ENCODE data around the gene CD22.

The CD22 gene

DNA sequence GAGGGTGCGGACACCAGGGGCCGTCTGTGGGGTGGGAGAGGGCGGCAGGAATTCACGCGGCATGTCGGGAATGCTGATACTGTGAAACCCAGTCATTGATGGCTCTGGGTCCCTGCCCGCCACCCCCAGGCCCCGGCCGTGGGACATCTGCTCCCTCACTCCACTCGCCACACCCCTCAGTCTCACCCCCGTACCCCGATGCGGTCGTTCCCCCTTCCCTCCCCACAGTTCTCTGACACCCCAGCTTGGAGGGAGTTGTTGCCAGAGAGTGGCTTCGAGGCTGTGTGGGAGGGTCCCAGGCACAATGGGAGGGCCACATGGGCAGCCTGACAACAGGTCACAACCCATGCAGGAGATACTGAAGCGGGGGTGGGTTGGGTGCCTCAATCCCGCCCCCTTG, 35.2 kb upstream of the CD22 start:
- Histone ChIP-seq H3K14ac (ENCODE audit: low read length) (no peak overlapping the region), H3K79me1 (ENCODE audit: low read length) (no peaks in the 10 kb centered on the region)
- DNase-seq: no peak

GRCh38 chr19:35294328-35294727, 34.7 kb upstream of the CD22 start:
- no peaks in the 10 kb centered on the region for H3K27me3 ChIP-seq (ENCODE audit: insufficient read depth, low read length)
- H2BK120ac ChIP-seq (ENCODE audit: insufficient read depth, low read length, poor library complexity): no peak overlapping the region
- no peak overlapping the region for H3K14ac ChIP-seq (ENCODE audit: low read length)
- H3K27ac ChIP-seq (ENCODE audit: low read depth, low read length): no peak overlapping the region
- no peak overlapping the region for H3K18ac ChIP-seq (ENCODE audit: low read length)
- no peak overlapping the region for H3K9ac ChIP-seq (ENCODE audit: low read length)
- no peak overlapping the region for H4K91ac ChIP-seq (ENCODE audit: low read depth, low read length)
- H3K23ac ChIP-seq (ENCODE audit: low read length): no peak overlapping the region
- no peak overlapping the region for H3K4me2 ChIP-seq (ENCODE audit: low read length)
- no peaks in the 10 kb centered on the region for H3K79me1 ChIP-seq (ENCODE audit: low read length)
- no peaks in the 10 kb centered on the region for H3K36me3 ChIP-seq (ENCODE audit: control insufficient read depth in 1 of 2, insufficient read depth in 2 of 2, low read length in 2 of 2)
- H2BK12ac ChIP-seq (ENCODE audit: low read length): no peak overlapping the region
- H2AFZ ChIP-seq (ENCODE audit: insufficient read depth, low read length, poor library complexity): no peak overlapping the region
- DNase-seq: no peak
- H4K12ac ChIP-seq (ENCODE audit: low read depth, low read length): no peak overlapping the region
- H3K4me1 ChIP-seq (ENCODE audit: control insufficient read depth in 1 of 2, insufficient read depth in 2 of 2, low read length in 2 of 2): peaks cover 0 to 2% of the 10 kb centered on the region in 2 experiments
- H3K4ac ChIP-seq (ENCODE audit: low read depth, low read length): no peak overlapping the region
- H4K8ac ChIP-seq (ENCODE audit: low read depth, low read length): no peak overlapping the region
- H2AK5ac ChIP-seq (ENCODE audit: low read length): no peak overlapping the region
- H3K9me3 ChIP-seq (ENCODE audit: insufficient read depth, low read depth, low read length): peaks cover 19% of the 10 kb centered on the region
- H3K79me2 ChIP-seq (ENCODE audit: control insufficient read depth, insufficient read depth, low read length, poor library complexity): no peaks in the 10 kb centered on the region
- no peak overlapping the region for H3K4me3 ChIP-seq (ENCODE audit: low read depth, low read length)
- H2BK5ac ChIP-seq (ENCODE audit: low read depth, low read length, poor library complexity): no peak overlapping the region
- no CpG with 5 or more reads among the region's 3 CpGs for WGBS (ENCODE audit: extremely low coverage, insufficient coverage, insufficient read length)

More for the DNA sequence above, 35.2 kb upstream of the CD22 start:
- Histone ChIP-seq H3K4me3 (ENCODE audit: low read depth, low read length) (no peak overlapping the region), H3K79me2 (ENCODE audit: control insufficient read depth, insufficient read depth, low read length, poor library complexity) (no peaks in the 10 kb centered on the region), H4K12ac (ENCODE audit: low read depth, low read length) (no peak overlapping the region), H3K4ac (ENCODE audit: low read depth, low read length) (no peak overlapping the region), H3K27me3 (ENCODE audit: insufficient read depth, low read length) (no peaks in the 10 kb centered on the region), H3K27ac (ENCODE audit: low read depth, low read length) (no peak overlapping the region), H4K8ac (ENCODE audit: low read depth, low read length) (no peak overlapping the region), H3K36me3 (ENCODE audit: control insufficient read depth in 1 of 2, insufficient read depth in 2 of 2, low read length in 2 of 2) (no peaks in the 10 kb centered on the region), H2BK5ac (ENCODE audit: low read depth, low read length, poor library complexity) (no peak overlapping the region), H2BK120ac (ENCODE audit: insufficient read depth, low read length, poor library complexity) (no peak overlapping the region), H2AK5ac (ENCODE audit: low read length) (no peak overlapping the region), H2BK12ac (ENCODE audit: low read length) (no peak overlapping the region), H4K91ac (ENCODE audit: low read depth, low read length) (no peak overlapping the region), H3K9me3 (ENCODE audit: insufficient read depth, low read depth, low read length) (peaks cover 18% of the 10 kb centered on the region), H3K23ac (ENCODE audit: low read length) (no peak overlapping the region), H2AFZ (ENCODE audit: insufficient read depth, low read length, poor library complexity) (no peak overlapping the region), H3K9ac (ENCODE audit: low read length) (no peak overlapping the region), H3K4me1 (ENCODE audit: control insufficient read depth in 1 of 2, insufficient read depth in 2 of 2, low read length in 2 of 2) (peaks cover 0 to 2% of the 10 kb centered on the region in 2 experiments), H3K4me2 (ENCODE audit: low read length) (no peak overlapping the region), H3K18ac (ENCODE audit: low read length) (no peak overlapping the region)
- no CpG with 5 or more reads among the region's 17 CpGs for WGBS (ENCODE audit: extremely low coverage, insufficient coverage, insufficient read length)

DNA sequence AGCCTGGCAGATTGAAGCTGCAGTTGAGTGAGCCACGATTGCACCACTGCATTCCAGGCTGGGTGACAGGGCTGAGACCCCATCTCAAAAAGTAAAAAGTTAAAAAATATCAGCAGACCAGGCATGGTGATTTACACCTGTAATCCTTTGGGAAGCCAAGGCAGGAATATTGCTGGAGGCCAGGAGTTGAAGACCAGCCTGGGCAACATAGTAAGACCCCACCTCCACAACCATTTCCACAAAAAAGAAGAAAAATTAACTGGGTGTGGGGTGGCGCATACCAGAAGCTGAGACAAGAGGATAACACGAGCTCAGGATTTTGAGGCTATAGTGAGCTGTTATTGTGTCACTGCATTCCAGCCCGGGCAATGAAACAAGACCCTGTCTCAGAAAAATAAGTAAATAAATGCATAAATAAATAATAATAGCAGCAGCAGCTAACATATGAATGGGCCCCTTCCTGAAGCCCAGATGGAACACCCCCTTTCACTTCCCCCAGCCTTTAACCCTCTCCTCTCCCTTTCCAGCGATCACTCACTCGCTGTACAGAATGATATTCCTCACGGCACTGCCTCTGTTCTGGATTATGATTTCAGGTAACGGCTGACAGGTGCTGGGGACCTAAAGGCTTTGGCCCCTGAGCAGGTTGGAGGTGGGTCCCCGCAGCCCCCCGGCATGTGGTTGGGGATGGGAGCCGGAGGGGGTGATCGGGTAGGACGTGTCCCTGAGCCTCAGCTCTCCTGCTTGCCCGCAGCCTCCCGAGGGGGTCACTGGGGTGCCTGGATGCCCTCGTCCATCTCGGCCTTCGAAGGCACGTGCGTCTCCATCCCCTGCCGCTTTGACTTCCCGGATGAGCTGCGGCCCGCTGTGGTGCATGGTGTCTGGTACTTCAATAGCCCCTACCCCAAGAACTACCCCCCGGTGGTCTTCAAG, 33.9 kb upstream of the CD22 start:
- H3K23ac ChIP-seq (ENCODE audit: low read length): no peak overlapping the region
- H3K9me3 ChIP-seq (ENCODE audit: insufficient read depth, low read depth, low read length): peaks cover 19% of the 10 kb centered on the region
- no peak overlapping the region for H3K9ac ChIP-seq (ENCODE audit: low read length)
- H3K79me1 ChIP-seq (ENCODE audit: low read length): no peaks in the 10 kb centered on the region
- H2BK5ac ChIP-seq (ENCODE audit: low read depth, low read length, poor library complexity): no peak overlapping the region
- H3K4ac ChIP-seq (ENCODE audit: low read depth, low read length): no peak overlapping the region
- no peak overlapping the region for H3K4me2 ChIP-seq (ENCODE audit: low read length)
- no peak overlapping the region for H4K91ac ChIP-seq (ENCODE audit: low read depth, low read length)
- WGBS (ENCODE audit: extremely low coverage, insufficient coverage, insufficient read length): no CpG with 5 or more reads among the region's 25 CpGs
- no peaks in the 10 kb centered on the region for H3K79me2 ChIP-seq (ENCODE audit: control insufficient read depth, insufficient read depth, low read length, poor library complexity)
- H3K18ac ChIP-seq (ENCODE audit: low read length): no peak overlapping the region
- no peak overlapping the region for H4K12ac ChIP-seq (ENCODE audit: low read depth, low read length)
- no peak overlapping the region for H4K8ac ChIP-seq (ENCODE audit: low read depth, low read length)
- no peaks in the 10 kb centered on the region for H3K36me3 ChIP-seq (ENCODE audit: control insufficient read depth in 1 of 2, insufficient read depth in 2 of 2, low read length in 2 of 2)
- H3K4me3 ChIP-seq (ENCODE audit: low read depth, low read length): no peak overlapping the region
- DNase-seq: no peak
- H3K4me1 ChIP-seq (ENCODE audit: control insufficient read depth in 1 of 2, insufficient read depth in 2 of 2, low read length in 2 of 2): peaks cover 0 to 2% of the 10 kb centered on the region in 2 experiments
- no peak overlapping the region for H2BK120ac ChIP-seq (ENCODE audit: insufficient read depth, low read length, poor library complexity)
- no peak overlapping the region for H2AFZ ChIP-seq (ENCODE audit: insufficient read depth, low read length, poor library complexity)
- H2BK12ac ChIP-seq (ENCODE audit: low read length): no peak overlapping the region
- H3K27ac ChIP-seq (ENCODE audit: low read depth, low read length): no peak overlapping the region
- H3K27me3 ChIP-seq (ENCODE audit: insufficient read depth, low read length): no peaks in the 10 kb centered on the region
- no peak overlapping the region for H2AK5ac ChIP-seq (ENCODE audit: low read length)
- no peak overlapping the region for H3K14ac ChIP-seq (ENCODE audit: low read length)

- H4K91ac ChIP-seq (ENCODE audit: low read depth, low read length): no peak overlapping the region
- H3K79me1 ChIP-seq (ENCODE audit: low read length): no peaks in the 10 kb centered on the region
- no peaks in the 10 kb centered on the region for H3K4me1 ChIP-seq (ENCODE audit: control insufficient read depth in 1 of 2, insufficient read depth in 2 of 2, low read length in 2 of 2)
- no peak for DNase-seq
- H2BK5ac ChIP-seq (ENCODE audit: low read depth, low read length, poor library complexity): no peak overlapping the region
- no peak overlapping the region for H3K4ac ChIP-seq (ENCODE audit: low read depth, low read length)
- no CpG with 5 or more reads among the region's 24 CpGs for WGBS (ENCODE audit: extremely low coverage, insufficient coverage, insufficient read length)
- H3K23ac ChIP-seq (ENCODE audit: low read length): no peak overlapping the region
- H2BK120ac ChIP-seq (ENCODE audit: insufficient read depth, low read length, poor library complexity): no peak overlapping the region
- no peak overlapping the region for H2AK5ac ChIP-seq (ENCODE audit: low read length)
- H3K36me3 ChIP-seq (ENCODE audit: control insufficient read depth in 1 of 2, insufficient read depth in 2 of 2, low read length in 2 of 2): no peaks in the 10 kb centered on the region
- H3K9me3 ChIP-seq (ENCODE audit: insufficient read depth, low read depth, low read length): peaks cover 19% of the 10 kb centered on the region
- no peak overlapping the region for H3K9ac ChIP-seq (ENCODE audit: low read length)
- H4K8ac ChIP-seq (ENCODE audit: low read depth, low read length): no peak overlapping the region
- no peak overlapping the region for H2AFZ ChIP-seq (ENCODE audit: insufficient read depth, low read length, poor library complexity)
- H3K27me3 ChIP-seq (ENCODE audit: insufficient read depth, low read length): no peaks in the 10 kb centered on the region
- H3K27ac ChIP-seq (ENCODE audit: low read depth, low read length): no peak overlapping the region
- H3K4me2 ChIP-seq (ENCODE audit: low read length): no peak overlapping the region
- H3K4me3 ChIP-seq (ENCODE audit: low read depth, low read length): no peak overlapping the region
- H4K12ac ChIP-seq (ENCODE audit: low read depth, low read length): no peak overlapping the region
- no peak overlapping the region for H3K14ac ChIP-seq (ENCODE audit: low read length)
- no peak overlapping the region for H3K18ac ChIP-seq (ENCODE audit: low read length)
- H3K79me2 ChIP-seq (ENCODE audit: control insufficient read depth, insufficient read depth, low read length, poor library complexity): no peaks in the 10 kb centered on the region
- H2BK12ac ChIP-seq (ENCODE audit: low read length): no peak overlapping the region
Measured at GRCh38 chr19:35295792-35296462, 33.1 kb upstream of the CD22 start.
